DOHH2 (cell line): Measurements from ENCODE around the gene MOK.

ENCODE experiments used
- EZH2phosphoT487 ChIP-seq: fragments of 200-600 bp; sonication (generic); IDR thresholded peaks from 2 replicates; pipeline ENCODE4 v1.6.1; 2017; ENCODE audit warnings: borderline replicate concordance, mild to moderate bottlenecking, antibody characterized with exemption, low read length, moderate library complexity, mixed read lengths
- TF ChIP-seq, protein P1 (sequence below): fragments of 200-600 bp; sonication (generic); IDR thresholded peaks from one replicate; pipeline ENCODE4 v1.5.1; 2014; ENCODE audit warnings: antibody characterized with exemption, mild to moderate bottlenecking, low read depth, low read length; ENCODE audit not compliant: poor library complexity, severe bottlenecking

DNA sequence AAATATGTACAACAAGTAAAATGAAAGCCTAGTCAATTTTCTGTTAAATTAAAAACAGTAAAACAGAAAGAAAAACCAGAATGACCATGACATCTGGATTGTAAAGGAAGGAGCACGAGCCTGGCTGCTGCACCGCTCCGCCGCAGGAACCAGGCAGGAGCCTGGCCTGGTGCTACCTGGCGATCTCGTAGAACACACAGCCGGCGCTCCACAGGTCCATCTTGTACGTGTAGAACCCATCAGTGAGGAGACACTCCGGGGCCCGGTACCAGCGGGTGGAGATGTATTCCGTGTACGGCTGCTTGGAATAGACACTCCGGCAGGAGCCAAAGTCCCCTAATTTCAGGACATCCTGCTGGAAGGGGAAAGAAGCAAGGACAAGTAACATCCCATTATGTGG lies 54.3 kb downstream of the MOK start:
- TF ChIP-seq, protein P1, sequence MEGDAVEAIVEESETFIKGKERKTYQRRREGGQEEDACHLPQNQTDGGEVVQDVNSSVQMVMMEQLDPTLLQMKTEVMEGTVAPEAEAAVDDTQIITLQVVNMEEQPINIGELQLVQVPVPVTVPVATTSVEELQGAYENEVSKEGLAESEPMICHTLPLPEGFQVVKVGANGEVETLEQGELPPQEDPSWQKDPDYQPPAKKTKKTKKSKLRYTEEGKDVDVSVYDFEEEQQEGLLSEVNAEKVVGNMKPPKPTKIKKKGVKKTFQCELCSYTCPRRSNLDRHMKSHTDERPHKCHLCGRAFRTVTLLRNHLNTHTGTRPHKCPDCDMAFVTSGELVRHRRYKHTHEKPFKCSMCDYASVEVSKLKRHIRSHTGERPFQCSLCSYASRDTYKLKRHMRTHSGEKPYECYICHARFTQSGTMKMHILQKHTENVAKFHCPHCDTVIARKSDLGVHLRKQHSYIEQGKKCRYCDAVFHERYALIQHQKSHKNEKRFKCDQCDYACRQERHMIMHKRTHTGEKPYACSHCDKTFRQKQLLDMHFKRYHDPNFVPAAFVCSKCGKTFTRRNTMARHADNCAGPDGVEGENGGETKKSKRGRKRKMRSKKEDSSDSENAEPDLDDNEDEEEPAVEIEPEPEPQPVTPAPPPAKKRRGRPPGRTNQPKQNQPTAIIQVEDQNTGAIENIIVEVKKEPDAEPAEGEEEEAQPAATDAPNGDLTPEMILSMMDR: no peak
- no peak for TF ChIP-seq EZH2phosphoT487
